IMR-90 (cell line): ENCODE results near the gene TUBB2B. TPM values are rescaled to one million over a fixed set of nuclear protein-coding genes. Genes with fewer than 3 reads are reported as not detected.

Experiments
- ATAC-seq: fragments of 200-7000 bp; cut with Tn5 transposase; 2 replicates; pipeline ENCODE4 v1.9.1; 2020; ENCODE audit warnings: low read depth, mild to moderate bottlenecking, moderate library complexity
- BruUV-seq: library from RNA; stranded (reverse); fragments of 400-500 nt; replicated peaks from 2 replicates; lab custom pipeline; 2021; lab: Mats Ljungman, UMichigan
- CTCF ChIA-PET: fragments of 300-600 bp; formaldehyde crosslinking; extraction: SDS; loops from one replicate; lab custom pipeline; 2021; ENCODE audit warnings: antibody characterized with exemption; lab: Yijun Ruan, JAX
- POLR2A ChIA-PET: fragments of 300-600 bp; sonication (Branson Sonifier 250); formaldehyde crosslinking; loops from one replicate; lab custom pipeline; 2022; ENCODE audit warnings: antibody characterized with exemption; ENCODE audit not compliant: unreplicated experiment; lab: Charles Lee
- DNase-seq: peaks from one replicate; pipeline ENCODE4 v3.0.0; 2013
- H2AFZ ChIP-seq: replicated peaks from 2 replicates; pipeline ENCODE3; 2013; ENCODE audit warnings: low read length, mild to moderate bottlenecking; ENCODE audit not compliant: poor library complexity
- H2AK5ac ChIP-seq: 2 replicates; pipeline ENCODE4 v1.6.1; 2013; ENCODE audit warnings: low read depth, low read length, inconsistent platforms
- H2AK9ac ChIP-seq: replicated peaks from 2 replicates; pipeline ENCODE3; 2013; ENCODE audit warnings: mild to moderate bottlenecking, low read depth, low read length, moderate library complexity; ENCODE audit not compliant: poor library complexity
- H2BK120ac ChIP-seq: 2 replicates; pipeline ENCODE4 v1.6.1; 2013; ENCODE audit warnings: low read depth, low read length, inconsistent platforms
- H2BK15ac ChIP-seq: 3 replicates; pipeline ENCODE4 v1.6.1; 2013; ENCODE audit warnings: low read depth, low read length, inconsistent platforms
- H2BK20ac ChIP-seq: 2 replicates; pipeline ENCODE4 v1.6.1; 2013; ENCODE audit warnings: low read depth, mild to moderate bottlenecking, inconsistent platforms, low read length, moderate library complexity
- H2BK5ac ChIP-seq: 2 replicates; pipeline ENCODE4 v1.6.1; 2013; ENCODE audit warnings: mild to moderate bottlenecking, low read depth, low read length, inconsistent platforms; ENCODE audit not compliant: poor library complexity, severe bottlenecking
- H3K14ac ChIP-seq: replicated peaks from 2 replicates; pipeline ENCODE4 v1.6.1; 2013; ENCODE audit warnings: low read depth, low read length, inconsistent platforms
- H3K18ac ChIP-seq: 2 replicates; pipeline ENCODE4 v1.6.1; 2013; ENCODE audit warnings: low read depth, low read length, control low read depth
- H3K23ac ChIP-seq: 2 replicates; pipeline ENCODE4 v1.6.1; 2013; ENCODE audit warnings: low read depth, low read length, inconsistent platforms
- H3K27ac ChIP-seq: 2 replicates; pipeline ENCODE4 v1.5.1; 2013; ENCODE audit warnings: mild to moderate bottlenecking, control low read depth, low read length; ENCODE audit not compliant: insufficient read depth
- H3K27me3 ChIP-seq: 2 replicates; pipeline ENCODE4 v1.6.1; 2013; ENCODE audit warnings: low read length; ENCODE audit not compliant: control insufficient read depth, insufficient read depth
- H3K36me3 ChIP-seq: 2 replicates; pipeline ENCODE4 v1.6.1; 2013; ENCODE audit warnings: low read length, mixed read lengths; ENCODE audit not compliant: control insufficient read depth, insufficient read depth
- H3K4ac ChIP-seq: 2 replicates; pipeline ENCODE4 v1.6.1; 2013; ENCODE audit warnings: low read depth, low read length, inconsistent platforms
- H3K4me1 ChIP-seq: 2 replicates; pipeline ENCODE4 v1.6.1; 2013; ENCODE audit warnings: low read length, mixed read lengths; ENCODE audit not compliant: control insufficient read depth, insufficient read depth
- H3K4me2 ChIP-seq: 2 replicates; pipeline ENCODE4 v1.6.1; 2013; ENCODE audit warnings: low read depth, mild to moderate bottlenecking, control low read depth, low read length, moderate library complexity
- H3K4me3 ChIP-seq: 2 replicates; pipeline ENCODE4 v1.5.1; 2013; ENCODE audit warnings: low read depth, mild to moderate bottlenecking, control low read depth, low read length, moderate library complexity; ENCODE audit not compliant: insufficient read depth
- H3K56ac ChIP-seq: 2 replicates; pipeline ENCODE4 v1.6.1; 2013; ENCODE audit warnings: low read length, inconsistent platforms; ENCODE audit not compliant: insufficient read depth; ENCODE audit errors: extremely low read depth
- H3K79me1 ChIP-seq, 2 experiments: 2 replicates each; pipeline ENCODE4 v1.6.1; 2013; ENCODE audit warnings: low read length in 2 of 2, inconsistent platforms in 1 of 2, low read depth in 1 of 2
- H3K9ac ChIP-seq: 2 replicates; pipeline ENCODE4 v1.6.1; 2013; ENCODE audit warnings: low read depth, low read length, control low read depth
- H3K9me1 ChIP-seq: 2 replicates; pipeline ENCODE4 v1.6.1; 2013; ENCODE audit warnings: low read length, inconsistent platforms; ENCODE audit not compliant: insufficient read depth
- H3K9me3 ChIP-seq: 2 replicates; pipeline ENCODE4 v1.6.1; 2013; ENCODE audit warnings: low read length; ENCODE audit not compliant: control insufficient read depth, insufficient read depth
- H4K20me1 ChIP-seq: 2 replicates; pipeline ENCODE4 v1.6.1; 2013; ENCODE audit warnings: low read length, inconsistent platforms; ENCODE audit not compliant: insufficient read depth
- H4K5ac ChIP-seq: 2 replicates; pipeline ENCODE4 v1.6.1; 2013; ENCODE audit warnings: mild to moderate bottlenecking, low read depth, low read length, control low read depth
- H4K8ac ChIP-seq, 2 experiments: 2 replicates each; pipeline ENCODE4 v1.6.1; 2013; ENCODE audit warnings: low read depth in 2 of 2, low read length in 2 of 2, control low read depth in 1 of 2, inconsistent platforms in 1 of 2
- H4K91ac ChIP-seq: 2 replicates; pipeline ENCODE4 v1.6.1; 2013; ENCODE audit warnings: low read depth, low read length, inconsistent platforms; ENCODE audit not compliant: insufficient read depth
- BHLHE40 ChIP-seq: fragments of 150-350 bp; IDR thresholded peaks from 2 replicates; pipeline ENCODE4 v1.6.1; 2016; ENCODE audit warnings: mild to moderate bottlenecking, low read depth, low read length
- CEBPB ChIP-seq: IDR thresholded peaks from 2 replicates; pipeline ENCODE4 v1.6.1; 2012; ENCODE audit warnings: low read depth, low read length, improper control_type of control experiment
- CHD1 ChIP-seq: IDR thresholded peaks from 2 replicates; pipeline ENCODE4 v1.6.1; 2012; ENCODE audit warnings: low read depth, low read length, improper control_type of control experiment
- FOS ChIP-seq: fragments of 150-350 bp; IDR thresholded peaks from 2 replicates; pipeline ENCODE4 v1.6.1; 2016; ENCODE audit warnings: low read depth, low read length
- MAFK ChIP-seq: IDR thresholded peaks from 2 replicates; pipeline ENCODE4 v1.6.1; 2012; ENCODE audit warnings: low read depth, low read length, improper control_type of control experiment
- MAZ ChIP-seq: IDR thresholded peaks from 2 replicates; pipeline ENCODE4 v1.6.1; 2012; ENCODE audit warnings: low read depth, mild to moderate bottlenecking, low read length, improper control_type of control experiment, moderate library complexity, borderline replicate concordance
- POLR2A ChIP-seq: IDR thresholded peaks from 2 replicates; pipeline ENCODE4 v1.6.1; 2012; ENCODE audit warnings: mild to moderate bottlenecking, low read depth, low read length
- RAD21 ChIP-seq: IDR thresholded peaks from 2 replicates; pipeline ENCODE4 v1.6.1; 2012; ENCODE audit warnings: low read length, improper control_type of control experiment
- RCOR1 ChIP-seq: IDR thresholded peaks from 2 replicates; pipeline ENCODE4 v1.6.1; 2012; ENCODE audit warnings: mild to moderate bottlenecking, low read length, improper control_type of control experiment; ENCODE audit not compliant: insufficient replicate concordance
- SMC3 ChIP-seq: fragments of 150-350 bp; IDR thresholded peaks from 2 replicates; pipeline ENCODE4 v1.6.1; 2016; ENCODE audit warnings: low read depth, mild to moderate bottlenecking, antibody characterized with exemption, low read length, moderate library complexity
- WGBS, 2 experiments: methylation state at CpG; one replicate each; pipeline versions ENCODE4 v1.1.5 to v1.1.7; 2013; ENCODE audit warnings: missing lambda C conversion rate in 2 of 2; ENCODE audit not compliant: insufficient read length in 1 of 2; ENCODE audit errors: extremely low coverage in 2 of 2; 5-methylcytosine and 5-hydroxymethylcytosine counted together
- dilution Hi-C: fragments of 300-500 bp; cut with HindIII; formaldehyde crosslinking; loops from one replicate; pipeline ENCODE4 v1.14.3; 2018; ENCODE audit warnings: low sequenced_read_pairs; ENCODE audit not compliant: unreplicated experiment
- in situ Hi-C: fragments of 300-500 bp; cut with MboI; formaldehyde crosslinking; loops from 3 replicates; pipeline ENCODE4 v1.14.3; 2019; ENCODE audit warnings: low sequenced_read_pairs, inconsistent platforms, mixed read lengths
- intact Hi-C: fragments of 100-400 bp; cut with micrococcal nuclease; formaldehyde crosslinking; loops from 2 replicates; pipeline ENCODE4 v1.10.0; 2022
- polyA plus RNA-seq, 3 experiments: library from polyadenylated mRNA; depleted of rRNA; stranded (reverse); fragments of >200 nt; gene quantifications; 2 replicates each; pipeline ENCODE4 v1.2.3, GENCODE V29; 2012; ENCODE audit warnings: low replicate concordance in 1 of 3
- total RNA-seq: library from RNA; depleted of rRNA; stranded (reverse); fragments of >200 nt; gene quantifications from 2 replicates; pipeline ENCODE4 v1.2.3, GENCODE V29; 2012
- TF ChIP-seq, protein P1 (sequence below): conservative IDR thresholded peaks from 2 replicates; pipeline ENCODE4 v1.5.1; 2012; ENCODE audit warnings: mild to moderate bottlenecking, low read depth, low read length, improper control_type of control experiment
- TF ChIP-seq, protein P2 (sequence below): fragments of 150-350 bp; IDR thresholded peaks from 2 replicates; pipeline ENCODE4 v1.6.1; 2016; ENCODE audit warnings: low read depth, mild to moderate bottlenecking, low read length, moderate library complexity, borderline replicate concordance

Gene TUBB2B
- total and polyA plus RNA-seq, 2 of the 4 experiments (the other 2 are of a cell fraction), result 13.6 to 21.1 TPM

DNA sequence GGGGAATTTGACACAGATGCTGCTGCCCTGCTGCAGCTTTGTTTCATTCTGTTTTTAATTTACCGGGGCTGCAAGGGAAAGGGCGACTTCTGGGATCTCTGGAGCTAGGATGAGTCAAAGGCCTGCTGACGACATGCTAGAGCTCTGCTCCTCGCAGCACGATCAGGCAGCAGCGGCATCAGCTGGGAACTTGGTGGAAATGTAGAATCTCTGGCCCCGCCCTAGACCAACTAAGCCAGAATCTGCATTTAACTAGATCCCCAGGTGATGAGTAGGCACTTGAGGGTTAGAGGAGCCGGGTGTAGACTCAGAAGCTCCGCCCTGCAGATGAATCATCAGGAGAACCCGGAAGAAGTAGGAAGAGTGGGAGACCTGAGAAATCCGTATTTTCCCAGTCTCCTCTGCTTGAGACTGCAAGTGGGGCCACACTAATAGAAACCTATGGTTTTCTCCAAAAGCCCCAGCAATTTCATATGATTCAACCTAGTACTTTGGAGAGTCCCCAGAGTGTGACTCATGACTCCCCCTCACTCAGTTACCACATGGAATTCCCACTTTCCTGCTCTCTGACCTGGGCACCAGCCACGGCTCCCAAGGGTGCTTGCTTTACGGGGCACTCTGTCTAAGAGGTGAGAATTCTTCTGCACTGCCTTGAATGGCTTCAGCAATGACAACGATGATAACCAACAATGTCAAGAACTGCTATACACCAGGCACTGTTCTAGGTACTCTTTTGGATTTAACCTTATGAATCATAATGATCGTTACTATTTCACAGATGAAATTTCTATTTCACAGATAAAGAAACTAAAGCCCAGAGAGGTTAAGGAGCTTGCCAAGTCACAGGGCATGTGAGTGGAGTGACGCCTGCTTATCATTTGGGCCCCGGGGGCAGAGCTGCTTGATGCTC, 18.1 kb downstream of the TUBB2B start:
- no TSS peak for BruUV-seq
- TF ChIP-seq CHD1 (no peak), BHLHE40 (peak; percentile 52), POLR2A (peak; percentile 66), MAFK (peak; percentile 54), RAD21 (peak; percentile 68), RCOR1 (no peak), FOS (peak; percentile 75), SMC3 (peak; percentile 48; the same call in 1 of the 2 replicates), CEBPB (peak; percentile 55; the same call in 1 of the 2 replicates), MAZ (peak; percentile 40; the same call in 1 of the 2 replicates)
- TF ChIP-seq, protein P1, sequence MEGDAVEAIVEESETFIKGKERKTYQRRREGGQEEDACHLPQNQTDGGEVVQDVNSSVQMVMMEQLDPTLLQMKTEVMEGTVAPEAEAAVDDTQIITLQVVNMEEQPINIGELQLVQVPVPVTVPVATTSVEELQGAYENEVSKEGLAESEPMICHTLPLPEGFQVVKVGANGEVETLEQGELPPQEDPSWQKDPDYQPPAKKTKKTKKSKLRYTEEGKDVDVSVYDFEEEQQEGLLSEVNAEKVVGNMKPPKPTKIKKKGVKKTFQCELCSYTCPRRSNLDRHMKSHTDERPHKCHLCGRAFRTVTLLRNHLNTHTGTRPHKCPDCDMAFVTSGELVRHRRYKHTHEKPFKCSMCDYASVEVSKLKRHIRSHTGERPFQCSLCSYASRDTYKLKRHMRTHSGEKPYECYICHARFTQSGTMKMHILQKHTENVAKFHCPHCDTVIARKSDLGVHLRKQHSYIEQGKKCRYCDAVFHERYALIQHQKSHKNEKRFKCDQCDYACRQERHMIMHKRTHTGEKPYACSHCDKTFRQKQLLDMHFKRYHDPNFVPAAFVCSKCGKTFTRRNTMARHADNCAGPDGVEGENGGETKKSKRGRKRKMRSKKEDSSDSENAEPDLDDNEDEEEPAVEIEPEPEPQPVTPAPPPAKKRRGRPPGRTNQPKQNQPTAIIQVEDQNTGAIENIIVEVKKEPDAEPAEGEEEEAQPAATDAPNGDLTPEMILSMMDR, result peak; percentile 54
- TF ChIP-seq, protein P2, sequence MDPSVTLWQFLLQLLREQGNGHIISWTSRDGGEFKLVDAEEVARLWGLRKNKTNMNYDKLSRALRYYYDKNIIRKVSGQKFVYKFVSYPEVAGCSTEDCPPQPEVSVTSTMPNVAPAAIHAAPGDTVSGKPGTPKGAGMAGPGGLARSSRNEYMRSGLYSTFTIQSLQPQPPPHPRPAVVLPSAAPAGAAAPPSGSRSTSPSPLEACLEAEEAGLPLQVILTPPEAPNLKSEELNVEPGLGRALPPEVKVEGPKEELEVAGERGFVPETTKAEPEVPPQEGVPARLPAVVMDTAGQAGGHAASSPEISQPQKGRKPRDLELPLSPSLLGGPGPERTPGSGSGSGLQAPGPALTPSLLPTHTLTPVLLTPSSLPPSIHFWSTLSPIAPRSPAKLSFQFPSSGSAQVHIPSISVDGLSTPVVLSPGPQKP, result no peak

More for the DNA sequence above, 18.1 kb downstream of the TUBB2B start:
- Histone ChIP-seq H3K56ac (no peak overlapping the region), H3K23ac (peak overlapping the region; percentile 33; the same call in 1 of the 2 replicates), H3K4me2 (peak overlapping the region; percentile 45), H3K36me3 (no peaks in the 10 kb centered on the region), H2AFZ (peak overlapping the region; percentile 52), H3K9me1 (peaks cover 6% of the 10 kb centered on the region), H4K91ac (0 out of 2 replicates have a peak overlapping the region, but pooled peaks have one; percentile 2), H2BK15ac (peak overlapping the region; percentile 17; the same call in 1 of the 3 replicates), H3K18ac (peak overlapping the region; percentile 58; the same call in 1 of the 2 replicates), H3K27me3 (no peaks in the 10 kb centered on the region), H3K4ac (peak overlapping the region; percentile 52; the same call in 1 of the 2 replicates), H3K4me1 (peaks cover 18% of the 10 kb centered on the region), H3K79me1 (no peaks in the 10 kb centered on the region), H4K8ac (peak overlapping the region; percentile 57 to 69), H2AK9ac (peak overlapping the region; percentile 66), H4K5ac (peak overlapping the region; percentile 47), H3K9me3 (no peaks in the 10 kb centered on the region), H2BK5ac (peak overlapping the region; percentile 53), H3K14ac (0 out of 2 replicates have a peak overlapping the region, but pooled peaks have one; percentile 30), H2BK20ac (0 out of 2 replicates have a peak overlapping the region, but pooled peaks have one; percentile 49), H3K4me3 (no peak overlapping the region), H2AK5ac (peak overlapping the region; percentile 69; the same call in 1 of the 2 replicates), H2BK120ac (peak overlapping the region; percentile 28), H3K9ac (no peak overlapping the region; the same call in 1 of the 2 replicates), H3K27ac (peak overlapping the region; percentile 33; the same call in 1 of the 2 replicates), H4K20me1 (no peaks in the 10 kb centered on the region)
- CTCF ChIA-PET, result interaction anchor here (0.5 to 1.2 kb wide), 4 partner anchors 14 to 84 kb away, joined by 3 to 4 read pairs (median 3); no protein-coding TSS in a partner anchor
- intact Hi-C loops (loop anchor here (1.0 kb wide), 2 partner anchors 38 to 83 kb away; no protein-coding TSS in a partner anchor), dilution Hi-C loops (no loop called here), in situ Hi-C loops (no loop called here)
- DNase-seq, result peak; percentile 98
- 19% methylated on average over 8 of the region's 17 CpGs; no CpG with 5 or more reads in 1 of the 2 experiments for WGBS, 2 experiments
- peak; percentile 82 for ATAC-seq
- POLR2A ChIA-PET, result no interaction called here
